ENCODE measurements around the gene MTERF4.

DNA sequence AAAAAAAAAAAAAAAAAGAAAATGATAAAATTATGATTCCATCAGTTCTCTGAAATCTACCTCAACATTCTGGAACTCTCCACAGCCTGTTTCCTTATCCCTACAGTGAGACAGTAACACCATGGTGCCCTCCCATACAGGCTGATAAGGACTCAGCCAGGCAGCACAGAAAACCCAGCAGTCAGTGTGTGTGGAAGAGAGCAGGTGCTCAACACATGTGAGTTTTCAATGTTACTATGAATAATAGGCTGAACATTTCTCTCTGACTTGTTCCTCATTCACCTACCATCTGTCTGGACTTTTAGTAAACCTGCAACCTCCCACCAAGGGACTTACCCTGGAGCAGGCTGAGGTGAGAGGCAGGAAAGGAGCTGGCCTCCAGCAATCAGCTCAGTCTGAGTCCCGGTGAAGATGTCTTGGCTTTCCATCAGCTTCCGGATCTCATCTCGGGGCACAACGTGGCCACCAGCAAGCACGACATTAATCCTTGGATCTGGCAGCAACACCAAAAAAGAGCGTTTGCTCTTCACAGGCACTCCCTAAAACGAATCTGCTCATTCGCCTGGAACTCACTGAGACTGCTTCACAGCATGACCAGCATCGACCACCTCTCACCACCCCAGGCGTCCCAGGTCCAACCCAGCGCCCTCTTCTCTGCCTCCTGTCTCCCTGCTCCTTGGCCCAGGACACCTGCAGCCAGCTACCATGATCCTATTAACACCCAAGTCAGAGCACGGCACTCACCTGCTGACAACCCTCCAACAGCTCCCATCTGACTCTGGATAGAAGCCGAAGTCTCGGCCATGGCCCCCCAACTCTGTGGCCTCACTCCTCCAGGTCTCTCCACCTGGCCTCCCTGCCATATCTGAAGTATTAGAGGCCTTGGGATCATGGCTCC is 30.7 kb upstream of the MTERF4 start:
- no peak for TF ChIP-seq BACH2 (CRISPR knock-in tag; IDR thresholded peaks at IDR 0.05; ENCODE audit: borderline replicate concordance)
- no peak for TF ChIP-seq GLIS3 (CRISPR knock-in tag; IDR thresholded peaks at IDR 0.05)
- TF ChIP-seq ZC3H10 (CRISPR knock-in tag; IDR thresholded peaks at IDR 0.05): no peak
- no peak for TF ChIP-seq ZNF70 (CRISPR knock-in tag; IDR thresholded peaks at IDR 0.05)
- no peak for TF ChIP-seq CSDC2 (CRISPR knock-in tag; IDR thresholded peaks at IDR 0.05)
- TF ChIP-seq PPARA (CRISPR knock-in tag; IDR thresholded peaks at IDR 0.05; ENCODE audit: borderline replicate concordance): no peak
- TF ChIP-seq POU6F1 (CRISPR knock-in tag; IDR thresholded peaks at IDR 0.05; ENCODE audit: borderline replicate concordance, low read depth): no peak
- no peak for TF ChIP-seq ARNTL (CRISPR knock-in tag; IDR thresholded peaks at IDR 0.05; ENCODE audit: borderline replicate concordance, low read depth)
- no peak for TF ChIP-seq OSR1 (CRISPR knock-in tag; IDR thresholded peaks at IDR 0.05)
- TF ChIP-seq, protein P1, sequence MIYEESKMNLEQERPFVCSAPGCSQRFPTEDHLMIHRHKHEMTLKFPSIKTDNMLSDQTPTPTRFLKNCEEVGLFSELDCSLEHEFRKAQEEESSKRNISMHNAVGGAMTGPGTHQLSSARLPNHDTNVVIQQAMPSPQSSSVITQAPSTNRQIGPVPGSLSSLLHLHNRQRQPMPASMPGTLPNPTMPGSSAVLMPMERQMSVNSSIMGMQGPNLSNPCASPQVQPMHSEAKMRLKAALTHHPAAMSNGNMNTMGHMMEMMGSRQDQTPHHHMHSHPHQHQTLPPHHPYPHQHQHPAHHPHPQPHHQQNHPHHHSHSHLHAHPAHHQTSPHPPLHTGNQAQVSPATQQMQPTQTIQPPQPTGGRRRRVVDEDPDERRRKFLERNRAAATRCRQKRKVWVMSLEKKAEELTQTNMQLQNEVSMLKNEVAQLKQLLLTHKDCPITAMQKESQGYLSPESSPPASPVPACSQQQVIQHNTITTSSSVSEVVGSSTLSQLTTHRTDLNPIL (CRISPR knock-in tag; IDR thresholded peaks at IDR 0.05; ENCODE audit: low read depth): no peak
- TF ChIP-seq ZFP3 (CRISPR knock-in tag; IDR thresholded peaks at IDR 0.05): no peak
- TF ChIP-seq RARB (CRISPR knock-in tag; IDR thresholded peaks at IDR 0.05): no peak
